Measurements from ENCODE around the gene C18orf32. TPM values are rescaled to one million over a fixed set of nuclear protein-coding genes. Genes with fewer than 3 reads are reported as not detected.

The C18orf32 gene
- 13.3 and 17.6 TPM in 2 replicates for total RNA-seq

GRCh38 chr18:49486953-49487710, at the start of gene C18orf32:
Gene C18orf32, minus strand, starts transcription at chr18:49487234. Its CDS starts 3,486 bp downstream, at chr18:49483748.

GRCh38 chr18:49491857-49492693, 5.0 kb upstream of the C18orf32 start, which contains the start of gene RPL17:
Gene RPL17, minus strand, starts transcription at chr18:49492465.

Small RNA genes within 50 kb of the gene (small RNA-seq; reads per million reads assigned to genes)
- gene SNORD58A (not detected), gene SNORD58C (not detected)

Other genes with a start within 250 kb of the C18orf32 start
- 35.3 and 53.2 TPM in 2 replicates for gene DYM, start 26.6 kb downstream of the C18orf32 start, total RNA-seq
- gene RPL17, start 5.2 kb upstream of the C18orf32 start, total RNA-seq = 1,785 and 2,061 TPM in 2 replicates
- gene LIPG, start 74.8 kb upstream of the C18orf32 start, total RNA-seq = 30.4 and 80.9 TPM in 2 replicates